ENCODE results near the gene PLA2G2C.

Gene PLA2G2C

GRCh38 chr1:20179371-20180128 is 6.8 kb downstream of the PLA2G2C start:
- no peak overlapping the region for H3K27ac ChIP-seq
- TF ChIP-seq ZFX (IDR thresholded peaks at IDR 0.05; ENCODE audit: borderline replicate concordance) (no peak), CTCF (IDR thresholded peaks at IDR 0.05) (no peak)

- TF ChIP-seq CTCF (IDR thresholded peaks at IDR 0.05) (no peak), ZFX (IDR thresholded peaks at IDR 0.05; ENCODE audit: borderline replicate concordance) (no peak)
- no peak overlapping the region for H3K27ac ChIP-seq
These were observed 7.5 kb downstream of the PLA2G2C start for GRCh38 chr1:20178634-20179370.

- H3K27ac ChIP-seq, result no peak overlapping the region
- TF ChIP-seq ZFX (IDR thresholded peaks at IDR 0.05; ENCODE audit: borderline replicate concordance), result no peak
- TF ChIP-seq CTCF (IDR thresholded peaks at IDR 0.05), result no peak
These were observed 11.2 kb downstream of the PLA2G2C start for GRCh38 chr1:20174937-20175666.

- TF ChIP-seq ZFX (IDR thresholded peaks at IDR 0.05; ENCODE audit: borderline replicate concordance), result no peak
- no peak for TF ChIP-seq CTCF (IDR thresholded peaks at IDR 0.05)
- H3K27ac ChIP-seq, result no peak overlapping the region
These were observed 14.2 kb downstream of the PLA2G2C start for GRCh38 chr1:20172033-20172590.

GRCh38 chr1:20169932-20170331 is 16.4 kb downstream of the PLA2G2C start:
- no peak for TF ChIP-seq ZFX (IDR thresholded peaks at IDR 0.05; ENCODE audit: borderline replicate concordance)
- TF ChIP-seq CTCF (IDR thresholded peaks at IDR 0.05), result no peak
- no peak overlapping the region for H3K27ac ChIP-seq

- no peak overlapping the region for H3K27ac ChIP-seq
- TF ChIP-seq CTCF (IDR thresholded peaks at IDR 0.05) (no peak), ZFX (IDR thresholded peaks at IDR 0.05; ENCODE audit: borderline replicate concordance) (no peak)
These were observed 17.5 kb downstream of the PLA2G2C start for GRCh38 chr1:20168564-20169491.
